Prostate gland (tissue), 2 donors: ENCODE measurements around the gene MIPOL1. TPM values are rescaled to one million over a fixed set of nuclear protein-coding genes. Genes with fewer than 3 reads are reported as not detected.
"Not testable (repeated sequence)": the region's sequence is repeated elsewhere in the genome, so short reads cannot be mapped to it uniquely, and the experiment has no call there.

Experiments
- DNase-seq: peaks from one replicate; pipeline ENCODE4 v3.0.0-alpha.2; 2019; ENCODE audit warnings: low spot score
- H3K27ac ChIP-seq, 2 donors: fragments of 200-600 bp; sonication (generic); 2 replicates each; pipeline ENCODE4 v1.5.1; 2017 to 2019
- H3K27me3 ChIP-seq: fragments of 200-600 bp; sonication (generic); replicated peaks from 2 replicates; pipeline ENCODE4 v1.5.1; 2019; ENCODE audit not compliant: insufficient read depth
- H3K36me3 ChIP-seq, 2 donors: fragments of 200-600 bp; sonication (generic); 1 replicate in 1 of 2; 2 replicates in 1 of 2; pipeline versions ENCODE4 v1.5.1 to v1.8.1; 2017 to 2019
- H3K4me1 ChIP-seq: fragments of 200-600 bp; sonication (generic); replicated peaks from 2 replicates; pipeline ENCODE4 v1.5.1; 2019
- H3K4me3 ChIP-seq, 2 donors: fragments of 200-600 bp; sonication (generic); 2 replicates each; pipeline ENCODE4 v1.5.1; 2017 to 2019
- H3K9me3 ChIP-seq: fragments of 200-600 bp; sonication (generic); 2 replicates; pipeline ENCODE4 v1.5.1; 2017
- CTCF ChIP-seq, 4 experiments: fragments of 200-600 bp in 2 of 4; fragments of 450-650 bp in 2 of 4; sonication (generic) in 2 of 4; IDR thresholded peaks; 1 replicate in 3 of 4; 2 replicates in 1 of 4; pipeline ENCODE4 v1.5.1; 2016 to 2019; ENCODE audit warnings: antibody characterized with exemption in 4 of 4, mild to moderate bottlenecking in 2 of 4, moderate library complexity in 2 of 4
- POLR2A ChIP-seq: fragments of 450-650 bp; IDR thresholded peaks from one replicate; pipeline ENCODE4 v1.6.1; 2016; ENCODE audit warnings: antibody characterized with exemption, mild to moderate bottlenecking
- POLR2AphosphoS5 ChIP-seq: sonication (generic); formaldehyde crosslinking; IDR thresholded peaks from one replicate; pipeline ENCODE4 v1.6.1; 2017; ENCODE audit warnings: antibody characterized with exemption
- WGBS: methylation state at CpG from one replicate; pipeline ENCODE4 v1.1.5; 2018; 5-methylcytosine and 5-hydroxymethylcytosine counted together
- intact Hi-C: fragments of 100-400 bp; cut with DNase I; formaldehyde crosslinking; loops from one replicate; pipeline ENCODE4 v1.14.2; 2022
- total RNA-seq, 2 donors: library from RNA; depleted of rRNA; stranded (reverse); fragments of >200 nt; gene quantifications; one replicate each; pipeline ENCODE4 v1.1.0, GENCODE V29; 2016

Gene MIPOL1
- total RNA-seq, 2 donors from 2014 or later, result 14.4 to 31.4 TPM

DNA sequence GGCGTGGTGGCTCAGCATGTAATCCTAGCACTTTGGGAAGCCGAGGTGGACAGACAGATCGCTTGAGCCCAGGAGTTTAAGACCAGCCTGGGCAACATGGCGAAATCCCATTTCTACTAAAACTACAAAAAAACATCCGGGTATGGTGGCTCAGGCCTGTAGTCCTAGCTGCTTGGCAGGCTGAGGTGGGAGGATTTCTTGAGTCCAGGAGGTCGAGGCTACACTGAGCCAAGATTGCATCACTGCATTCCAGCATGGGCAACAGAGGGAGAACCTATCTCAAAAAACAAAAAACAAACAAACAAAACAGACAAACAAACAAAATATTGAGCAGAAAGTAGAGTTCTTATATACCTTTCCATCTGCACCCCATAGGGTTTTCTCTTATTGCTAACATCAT, 16.3 kb upstream of the MIPOL1 start:
- WGBS, result 92% methylated on average over 6 of the region's 6 CpGs
- Histone ChIP-seq H3K9me3 (no peaks in the 10 kb centered on the region), H3K36me3 (no peaks in the 10 kb centered on the region), H3K4me3 (no peak overlapping the region), H3K27me3 (no peaks in the 10 kb centered on the region), H3K4me1 (no peaks in the 10 kb centered on the region), H3K27ac (no peak overlapping the region)
- no peak for DNase-seq
- intact Hi-C loops, result no loop called here
- TF ChIP-seq POLR2A, result no peak
- no peak for TF ChIP-seq POLR2AphosphoS5
- TF ChIP-seq CTCF (IDR thresholded peaks at IDR 0.05), result no peak

- H3K27me3 ChIP-seq, intact Hi-C loops, H3K4me1 ChIP-seq, H3K36me3 ChIP-seq, DNase-seq, H3K27ac ChIP-seq, H3K9me3 ChIP-seq, H3K4me3 ChIP-seq: not testable (repeated sequence)
- WGBS, result 89% methylated on average over 8 of the region's 8 CpGs
These were observed 13.2 kb upstream of the MIPOL1 start for GRCh38 chr14:37184520-37184919.

- intact Hi-C loops, result no loop called here
- no peak for DNase-seq
- Histone ChIP-seq H3K36me3 (no peaks in the 10 kb centered on the region), H3K4me1 (no peaks in the 10 kb centered on the region), H3K27ac (no peak overlapping the region), H3K27me3 (no peaks in the 10 kb centered on the region), H3K9me3 (no peaks in the 10 kb centered on the region), H3K4me3 (no peak overlapping the region)
- TF ChIP-seq POLR2A (no peak), POLR2AphosphoS5 (no peak), CTCF (IDR thresholded peaks at IDR 0.05) (no peak)
These were observed 12.1 kb upstream of the MIPOL1 start for GRCh38 chr14:37185670-37186069.

- intact Hi-C loops, result no loop called here
- TF ChIP-seq POLR2AphosphoS5, result no peak
- TF ChIP-seq CTCF (IDR thresholded peaks at IDR 0.05), result no peak
- TF ChIP-seq POLR2A, result no peak
- Histone ChIP-seq H3K27ac (no peak overlapping the region), H3K4me1 (no peaks in the 10 kb centered on the region), H3K36me3 (no peaks in the 10 kb centered on the region), H3K4me3 (no peak overlapping the region), H3K9me3 (no peaks in the 10 kb centered on the region), H3K27me3 (no peaks in the 10 kb centered on the region)
- DNase-seq, result no peak
- 76% methylated on average over 1 of the region's 1 CpG for WGBS
These were observed 10.9 kb upstream of the MIPOL1 start for GRCh38 chr14:37186865-37187264.

DNA sequence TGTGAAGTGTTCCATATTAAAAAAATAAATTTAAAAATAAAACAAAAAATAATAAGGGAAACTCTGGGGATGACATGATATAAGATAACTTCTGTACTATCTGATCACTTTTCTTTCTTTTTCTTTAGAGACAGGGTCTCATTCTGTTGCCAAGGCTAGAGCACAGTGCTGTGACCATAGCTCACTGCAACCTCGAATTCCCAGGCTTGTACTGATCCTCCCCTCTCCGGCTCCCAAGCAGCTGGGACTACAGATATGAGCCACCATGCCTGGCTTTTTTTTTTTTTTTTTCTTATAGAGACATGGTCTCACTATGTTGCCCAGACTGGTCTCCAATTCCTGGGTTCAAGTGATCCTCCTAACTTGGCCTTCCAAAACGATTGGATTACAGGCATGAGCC, 10.4 kb upstream of the MIPOL1 start:
- no peak for DNase-seq
- Histone ChIP-seq H3K27ac (no peak overlapping the region), H3K36me3 (no peaks in the 10 kb centered on the region), H3K27me3 (no peaks in the 10 kb centered on the region), H3K4me1 (no peaks in the 10 kb centered on the region), H3K4me3 (no peak overlapping the region), H3K9me3 (no peaks in the 10 kb centered on the region)
- intact Hi-C loops, result no loop called here
- TF ChIP-seq CTCF (IDR thresholded peaks at IDR 0.05) (no peak), POLR2A (no peak), POLR2AphosphoS5 (no peak)
- WGBS, result 80% methylated on average over 3 of the region's 3 CpGs

GRCh38 chr14:37187840-37188577, 9.7 kb upstream of the MIPOL1 start:
- H3K4me1 ChIP-seq, H3K4me3 ChIP-seq, H3K27me3 ChIP-seq, H3K36me3 ChIP-seq, H3K9me3 ChIP-seq, DNase-seq, H3K27ac ChIP-seq, intact Hi-C loops: not testable (repeated sequence)
- 87% methylated on average over 9 of the region's 9 CpGs for WGBS

DNA sequence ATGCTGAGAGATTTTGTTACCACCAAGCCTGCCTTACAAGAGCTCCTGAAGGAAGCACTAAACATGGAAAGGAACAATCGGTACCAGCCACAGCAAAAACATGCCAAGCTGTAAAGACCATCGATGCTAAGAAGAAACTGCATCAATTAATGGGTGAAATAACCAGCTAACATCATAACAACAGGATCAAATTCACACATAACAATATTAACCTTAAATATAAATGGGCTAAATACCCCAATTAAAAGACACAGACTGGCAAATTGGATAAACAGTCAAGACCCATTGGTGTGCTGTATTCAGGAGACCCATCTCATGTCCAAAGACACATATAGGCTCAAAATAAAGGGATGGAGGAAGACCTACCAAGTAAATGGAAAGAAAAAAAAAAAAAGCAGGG, 8.0 kb upstream of the MIPOL1 start:
- H3K9me3 ChIP-seq, intact Hi-C loops, H3K27me3 ChIP-seq, H3K4me1 ChIP-seq, H3K27ac ChIP-seq, H3K4me3 ChIP-seq, DNase-seq, H3K36me3 ChIP-seq: not testable (repeated sequence)
- 98% methylated on average over 2 of the region's 2 CpGs for WGBS
